GM15510 (cell line): Measurements from ENCODE around the gene ATOH7.

Experiments used
- POLR2A ChIP-seq: IDR thresholded peaks from 3 replicates; pipeline ENCODE4 v1.6.1; 2011; ENCODE audit warnings: borderline replicate concordance; ENCODE audit not compliant: insufficient read length; ENCODE audit errors: extremely low read depth

ATOH7 gene

DNA sequence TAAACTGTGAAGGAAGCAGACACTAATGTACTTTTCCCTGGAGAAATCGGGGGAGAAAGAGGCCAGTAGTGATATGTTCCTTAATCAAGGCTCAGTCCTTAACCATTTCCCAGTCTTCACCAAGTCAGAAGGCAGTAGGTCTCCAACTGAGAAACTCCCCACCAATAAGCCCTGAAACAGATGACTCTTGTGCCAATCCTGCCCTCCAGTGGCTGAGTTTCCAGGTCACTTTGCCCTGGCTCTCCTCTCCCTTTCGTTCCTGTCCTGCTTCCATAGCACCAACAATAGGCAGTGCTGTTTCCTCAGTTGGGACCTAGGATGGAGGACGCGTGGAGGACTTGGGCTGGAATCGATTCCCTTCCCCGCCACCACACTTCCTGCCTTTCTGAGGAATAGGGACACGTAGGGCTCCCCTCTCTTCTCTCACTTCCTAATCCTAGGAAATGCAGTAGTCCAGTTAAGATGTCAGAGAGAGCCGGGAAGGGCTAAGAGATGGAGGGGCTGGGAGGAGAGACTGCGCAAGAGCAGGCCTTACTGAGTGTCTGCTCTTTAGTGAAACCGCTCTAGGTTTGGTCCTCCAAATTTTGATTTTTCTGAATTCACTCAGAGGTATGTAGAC lies 23.4 kb downstream of the ATOH7 start:
- TF ChIP-seq POLR2A = no peak

DNA sequence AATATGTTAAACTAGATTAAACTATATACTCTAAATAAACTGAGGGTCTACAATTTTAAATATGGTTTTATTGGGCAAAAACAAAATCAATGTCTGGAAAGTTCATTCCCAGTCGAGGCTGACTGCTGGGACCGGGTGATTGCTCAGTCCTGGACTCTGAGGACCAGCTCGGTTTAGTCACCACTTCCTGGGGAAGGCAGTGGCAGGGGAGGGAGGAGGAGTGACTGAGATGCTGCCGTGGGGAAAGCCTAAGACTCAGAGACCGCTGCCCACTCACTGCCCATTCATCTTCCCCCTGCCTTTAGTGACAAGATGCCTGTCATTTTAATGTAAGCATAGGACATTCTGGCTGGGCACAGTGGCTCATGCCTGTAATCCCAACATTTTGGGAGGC lies 29.0 kb downstream of the ATOH7 start:
- no peak for TF ChIP-seq POLR2A

DNA sequence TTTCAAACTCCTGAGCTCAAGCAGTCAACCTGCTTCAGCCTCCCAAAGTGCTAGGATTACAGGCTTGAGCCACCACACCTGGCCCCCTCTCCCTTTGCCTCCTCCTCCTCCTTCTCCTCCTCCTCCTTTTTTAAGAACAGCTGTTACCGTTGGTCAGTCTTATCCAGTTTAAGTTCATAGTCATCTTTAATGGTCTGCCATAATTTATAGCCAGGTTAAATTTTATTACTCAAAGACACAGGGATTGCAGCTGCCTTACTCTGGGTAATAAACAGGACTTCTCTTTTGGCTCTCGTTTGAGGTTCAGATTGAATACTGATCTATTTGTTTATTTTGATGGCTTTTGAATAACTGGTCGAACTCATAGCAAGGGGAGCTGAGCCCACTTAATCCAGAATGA lies 35.2 kb downstream of the ATOH7 start:
- TF ChIP-seq POLR2A = no peak

DNA sequence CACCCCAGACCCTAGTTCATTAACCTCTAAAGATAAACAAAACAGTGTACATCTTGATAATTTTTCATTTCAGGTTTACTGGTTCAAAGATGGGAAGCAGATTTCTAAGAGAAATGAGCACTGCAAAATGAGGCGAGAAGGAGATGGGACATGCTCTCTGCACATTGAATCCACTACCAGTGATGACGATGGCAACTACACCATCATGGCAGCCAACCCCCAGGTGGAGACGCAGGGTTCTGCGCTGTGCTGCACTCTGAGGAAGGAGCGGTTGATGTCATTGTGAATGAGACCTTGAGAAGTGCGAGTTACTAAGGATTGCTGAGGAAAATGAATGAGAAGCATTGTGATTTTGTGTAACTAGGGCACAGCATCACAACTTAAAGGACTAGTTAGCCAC lies 37.6 kb downstream of the ATOH7 start:
- TF ChIP-seq POLR2A = no peak

DNA sequence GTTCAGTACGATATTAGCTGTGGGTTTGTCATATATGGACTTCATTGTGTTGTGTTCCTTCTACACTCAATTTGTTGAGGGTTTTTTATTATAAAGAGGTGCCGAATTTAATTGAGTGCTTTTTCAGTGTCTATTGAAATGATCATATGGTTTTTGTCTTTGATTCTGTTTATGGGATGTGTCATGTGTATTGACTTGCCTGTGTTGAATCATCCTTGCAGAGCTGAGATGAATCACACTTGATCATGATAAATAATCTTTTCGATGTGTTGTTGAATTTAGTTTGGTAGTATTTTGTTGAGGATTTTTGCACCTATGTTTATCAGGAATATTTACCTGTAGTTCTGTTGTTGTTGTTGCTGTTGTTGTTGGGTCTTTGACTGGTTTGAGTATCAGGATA lies 39.8 kb downstream of the ATOH7 start:
- no peak for TF ChIP-seq POLR2A

DNA sequence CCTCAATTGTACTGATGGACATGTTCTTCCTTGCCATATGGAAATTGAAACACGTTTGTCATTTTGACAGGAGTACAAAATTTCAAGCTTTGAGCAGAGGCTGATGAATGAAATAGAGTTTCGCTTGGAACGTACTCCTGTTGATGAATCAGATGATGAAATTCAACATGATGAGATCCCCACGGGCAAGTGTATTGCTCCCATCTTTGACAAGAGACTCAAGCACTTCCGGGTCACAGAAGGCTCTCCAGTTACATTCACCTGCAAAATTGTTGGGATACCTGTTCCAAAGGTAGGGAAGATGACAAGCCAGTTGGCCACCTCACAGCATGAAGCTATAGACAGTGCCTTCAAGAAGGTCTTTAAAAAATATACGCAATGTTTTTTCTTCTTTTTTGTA lies 43.1 kb downstream of the ATOH7 start:
- no peak for TF ChIP-seq POLR2A

DNA sequence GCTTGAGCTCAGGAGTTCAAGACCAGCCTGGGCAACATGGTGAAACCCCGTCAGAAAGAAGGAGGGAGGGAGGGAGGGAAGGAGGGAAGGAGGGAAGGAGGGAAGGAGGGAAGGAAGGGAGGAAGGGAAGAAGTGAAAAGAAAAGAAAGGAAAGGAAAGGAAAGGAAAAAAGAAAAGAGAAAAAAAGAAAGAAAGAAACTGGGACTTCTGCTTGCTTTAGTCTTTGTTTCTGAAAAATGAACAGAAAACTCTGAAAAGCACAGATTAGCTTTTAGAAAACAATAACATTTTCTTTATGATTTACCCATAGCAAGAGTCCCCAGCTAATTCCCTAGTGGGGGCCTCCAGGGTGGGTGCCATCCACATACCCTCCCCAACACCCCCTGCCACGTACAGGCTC lies 46.8 kb downstream of the ATOH7 start:
- no peak for TF ChIP-seq POLR2A

DNA sequence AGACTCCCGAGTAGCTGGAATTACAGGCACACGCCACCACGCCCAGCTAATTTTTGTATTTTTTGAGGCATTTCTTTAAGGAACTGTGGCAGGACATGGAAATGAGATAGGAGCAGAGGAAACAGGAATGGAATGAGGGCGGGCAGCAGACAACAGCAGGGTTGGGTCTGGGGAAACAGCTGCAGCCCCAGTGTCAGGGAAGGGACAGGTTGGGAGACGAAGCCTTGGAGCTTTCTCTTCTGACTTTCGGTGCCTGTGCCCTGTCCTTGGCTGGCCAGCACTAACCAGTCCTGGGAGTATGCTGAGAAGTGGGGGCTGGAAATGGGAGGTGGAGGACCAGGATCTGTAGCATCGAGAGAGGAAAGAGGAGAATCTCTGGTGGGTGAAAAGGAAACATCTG lies 47.4 kb downstream of the ATOH7 start:
- TF ChIP-seq POLR2A = no peak
